ENCODE measurements around the gene PLEKHG5.
"Not testable (repeated sequence)": the region's sequence is repeated elsewhere in the genome, so short reads cannot be mapped to it uniquely, and the experiment has no call there.

PLEKHG5 gene

GRCh38 chr1:6434186-6434585, 57.3 kb downstream of the PLEKHG5 start:
- Histone ChIP-seq H3K4me1 (ENCODE audit: insufficient read depth, low read length, severe bottlenecking) (no peaks in the 10 kb centered on the region), H3K27ac (ENCODE audit: low read depth, low read length, poor library complexity, severe bottlenecking) (no peak overlapping the region), H3K27me3 (ENCODE audit: insufficient read depth, low read length) (peaks cover 5% of the 10 kb centered on the region; the same call in 1 of the 2 replicates), H2AFZ (ENCODE audit: low read length) (no peak overlapping the region), H3K79me2 (ENCODE audit: insufficient read depth, low read length) (no peaks in the 10 kb centered on the region), H3K9me3 (ENCODE audit: low read length) (no peaks in the 10 kb centered on the region), H3K9ac (ENCODE audit: low read length) (no peak overlapping the region), H4K20me1 (ENCODE audit: insufficient read depth, low read length) (no peaks in the 10 kb centered on the region), H3F3A (ENCODE audit: insufficient read depth, low read length) (no peaks in the 10 kb centered on the region), H3K4me2 (ENCODE audit: low read length) (no peak overlapping the region), H3K4me3 (ENCODE audit: low read depth, low read length, poor library complexity, severe bottlenecking) (no peak overlapping the region), H3K9me2 (ENCODE audit: low read depth, low read length) (no peaks in the 10 kb centered on the region), H3K36me3 (ENCODE audit: insufficient read depth, low read length) (no peaks in the 10 kb centered on the region)
- TF ChIP-seq, protein P1, sequence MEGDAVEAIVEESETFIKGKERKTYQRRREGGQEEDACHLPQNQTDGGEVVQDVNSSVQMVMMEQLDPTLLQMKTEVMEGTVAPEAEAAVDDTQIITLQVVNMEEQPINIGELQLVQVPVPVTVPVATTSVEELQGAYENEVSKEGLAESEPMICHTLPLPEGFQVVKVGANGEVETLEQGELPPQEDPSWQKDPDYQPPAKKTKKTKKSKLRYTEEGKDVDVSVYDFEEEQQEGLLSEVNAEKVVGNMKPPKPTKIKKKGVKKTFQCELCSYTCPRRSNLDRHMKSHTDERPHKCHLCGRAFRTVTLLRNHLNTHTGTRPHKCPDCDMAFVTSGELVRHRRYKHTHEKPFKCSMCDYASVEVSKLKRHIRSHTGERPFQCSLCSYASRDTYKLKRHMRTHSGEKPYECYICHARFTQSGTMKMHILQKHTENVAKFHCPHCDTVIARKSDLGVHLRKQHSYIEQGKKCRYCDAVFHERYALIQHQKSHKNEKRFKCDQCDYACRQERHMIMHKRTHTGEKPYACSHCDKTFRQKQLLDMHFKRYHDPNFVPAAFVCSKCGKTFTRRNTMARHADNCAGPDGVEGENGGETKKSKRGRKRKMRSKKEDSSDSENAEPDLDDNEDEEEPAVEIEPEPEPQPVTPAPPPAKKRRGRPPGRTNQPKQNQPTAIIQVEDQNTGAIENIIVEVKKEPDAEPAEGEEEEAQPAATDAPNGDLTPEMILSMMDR (IDR thresholded peaks at IDR 0.05; ENCODE audit: low read length): no peak
- TF ChIP-seq EZH2 (IDR thresholded peaks at IDR 0.05; ENCODE audit: borderline replicate concordance, low read length): no peak

- H3K27me3 ChIP-seq (ENCODE audit: insufficient read depth, low read length): peaks cover 13% of the 10 kb centered on the region; the same call in 1 of the 2 replicates
- not testable (repeated sequence) for H3K4me1 ChIP-seq (ENCODE audit: insufficient read depth, low read length, severe bottlenecking)
Observed at GRCh38 chr1:6431645-6432579, 59.6 kb downstream of the PLEKHG5 start.

GRCh38 chr1:6429660-6430411, 61.6 kb downstream of the PLEKHG5 start:
- not testable (repeated sequence) for H3K4me3 ChIP-seq (ENCODE audit: low read depth, low read length, poor library complexity, severe bottlenecking); H3K4me2 ChIP-seq (ENCODE audit: low read length); H3K79me2 ChIP-seq (ENCODE audit: insufficient read depth, low read length); H3K9me2 ChIP-seq (ENCODE audit: low read depth, low read length); H3K9me3 ChIP-seq (ENCODE audit: low read length); H3K4me1 ChIP-seq (ENCODE audit: insufficient read depth, low read length, severe bottlenecking); H2AFZ ChIP-seq (ENCODE audit: low read length); H3K27ac ChIP-seq (ENCODE audit: low read depth, low read length, poor library complexity, severe bottlenecking); H4K20me1 ChIP-seq (ENCODE audit: insufficient read depth, low read length); H3K9ac ChIP-seq (ENCODE audit: low read length); H3F3A ChIP-seq (ENCODE audit: insufficient read depth, low read length); H3K36me3 ChIP-seq (ENCODE audit: insufficient read depth, low read length)
- peaks cover 21% of the 10 kb centered on the region for H3K27me3 ChIP-seq (ENCODE audit: insufficient read depth, low read length)

More at GRCh38 chr1:6431645-6432579, 59.6 kb downstream of the PLEKHG5 start:
- not testable (repeated sequence) for H3K27ac ChIP-seq (ENCODE audit: low read depth, low read length, poor library complexity, severe bottlenecking); H3K9me3 ChIP-seq (ENCODE audit: low read length); H3K4me3 ChIP-seq (ENCODE audit: low read depth, low read length, poor library complexity, severe bottlenecking); H3K4me2 ChIP-seq (ENCODE audit: low read length); H4K20me1 ChIP-seq (ENCODE audit: insufficient read depth, low read length); H3K36me3 ChIP-seq (ENCODE audit: insufficient read depth, low read length); H3K9me2 ChIP-seq (ENCODE audit: low read depth, low read length); H3K9ac ChIP-seq (ENCODE audit: low read length); H3K79me2 ChIP-seq (ENCODE audit: insufficient read depth, low read length); H2AFZ ChIP-seq (ENCODE audit: low read length); H3F3A ChIP-seq (ENCODE audit: insufficient read depth, low read length)

- H3K4me1 ChIP-seq (ENCODE audit: insufficient read depth, low read length, severe bottlenecking); H3K4me2 ChIP-seq (ENCODE audit: low read length); H3K9ac ChIP-seq (ENCODE audit: low read length): not testable (repeated sequence)
Observed at GRCh38 chr1:6428453-6428852, 63.0 kb downstream of the PLEKHG5 start.

More at GRCh38 chr1:6428453-6428852, 63.0 kb downstream of the PLEKHG5 start:
- H3K27ac ChIP-seq (ENCODE audit: low read depth, low read length, poor library complexity, severe bottlenecking); H3K9me3 ChIP-seq (ENCODE audit: low read length); H3K36me3 ChIP-seq (ENCODE audit: insufficient read depth, low read length); H4K20me1 ChIP-seq (ENCODE audit: insufficient read depth, low read length); H3F3A ChIP-seq (ENCODE audit: insufficient read depth, low read length); H2AFZ ChIP-seq (ENCODE audit: low read length); H3K9me2 ChIP-seq (ENCODE audit: low read depth, low read length); H3K79me2 ChIP-seq (ENCODE audit: insufficient read depth, low read length); H3K4me3 ChIP-seq (ENCODE audit: low read depth, low read length, poor library complexity, severe bottlenecking): not testable (repeated sequence)
- H3K27me3 ChIP-seq (ENCODE audit: insufficient read depth, low read length): peaks cover 21% of the 10 kb centered on the region
